Osteoblast (primary cell): ENCODE measurements around the gene ARRDC3. TPM values are rescaled to one million over a fixed set of nuclear protein-coding genes. Genes with fewer than 3 reads are reported as not detected.

ENCODE experiments used
- DNase-seq: peaks from one replicate; pipeline ENCODE4 v3.0.0; 2011; ENCODE audit warnings: low spot score, mixed read lengths; ENCODE audit not compliant: insufficient read length; ENCODE audit errors: missing footprints
- H2AFZ ChIP-seq: 2 replicates; pipeline ENCODE4 v1.6.0; 2011; ENCODE audit warnings: mild to moderate bottlenecking, low read length
- H3K27ac ChIP-seq: 2 replicates; pipeline ENCODE4 v1.5.1; 2011; ENCODE audit warnings: mild to moderate bottlenecking, low read depth, low read length, moderate library complexity
- H3K27me3 ChIP-seq: 2 replicates; pipeline ENCODE4 v1.6.0; 2012; ENCODE audit warnings: mild to moderate bottlenecking, control low read depth, inconsistent platforms, low read length, moderate library complexity; ENCODE audit not compliant: insufficient read depth
- H3K36me3 ChIP-seq: 2 replicates; pipeline ENCODE4 v1.5.1; 2011; ENCODE audit warnings: mild to moderate bottlenecking, low read length, control low read depth, moderate library complexity; ENCODE audit not compliant: insufficient read depth
- H3K4me1 ChIP-seq: 2 replicates; pipeline ENCODE4 v1.5.1; 2011; ENCODE audit warnings: mild to moderate bottlenecking, low read length, control low read depth, moderate library complexity; ENCODE audit not compliant: insufficient read depth
- H3K4me2 ChIP-seq: 2 replicates; pipeline ENCODE4 v1.6.0; 2011; ENCODE audit warnings: mild to moderate bottlenecking, low read length; ENCODE audit not compliant: insufficient read depth
- H3K4me3 ChIP-seq: fragments of 200-600 bp; sonication (generic); 3 replicates; pipeline ENCODE4 v1.5.1; 2012; ENCODE audit warnings: mild to moderate bottlenecking, low read length, inconsistent platforms; ENCODE audit not compliant: insufficient read depth
- H3K79me2 ChIP-seq: 2 replicates; pipeline ENCODE4 v1.6.0; 2012; ENCODE audit warnings: mild to moderate bottlenecking, low read length, control low read depth, inconsistent platforms; ENCODE audit not compliant: insufficient read depth
- H3K9me3 ChIP-seq: 2 replicates; pipeline ENCODE4 v1.5.1; 2011; ENCODE audit warnings: low read depth, low read length, control low read depth
- H4K20me1 ChIP-seq: 2 replicates; pipeline ENCODE4 v1.6.0; 2012; ENCODE audit warnings: mild to moderate bottlenecking, low read length, control low read depth; ENCODE audit not compliant: insufficient read depth
- CTCF ChIP-seq: IDR thresholded peaks from 2 replicates; pipeline ENCODE4 v1.5.1; 2011; ENCODE audit warnings: mild to moderate bottlenecking, low read depth, low read length, moderate library complexity; ENCODE audit errors: extremely low read depth
- total RNA-seq: library from RNA; depleted of rRNA; stranded (reverse); fragments of >200 nt; gene quantifications from 2 replicates; pipeline ENCODE4 v1.2.3, GENCODE V29; 2012

Gene ARRDC3
- total RNA-seq, 1 donor, result 101 TPM

DNA sequence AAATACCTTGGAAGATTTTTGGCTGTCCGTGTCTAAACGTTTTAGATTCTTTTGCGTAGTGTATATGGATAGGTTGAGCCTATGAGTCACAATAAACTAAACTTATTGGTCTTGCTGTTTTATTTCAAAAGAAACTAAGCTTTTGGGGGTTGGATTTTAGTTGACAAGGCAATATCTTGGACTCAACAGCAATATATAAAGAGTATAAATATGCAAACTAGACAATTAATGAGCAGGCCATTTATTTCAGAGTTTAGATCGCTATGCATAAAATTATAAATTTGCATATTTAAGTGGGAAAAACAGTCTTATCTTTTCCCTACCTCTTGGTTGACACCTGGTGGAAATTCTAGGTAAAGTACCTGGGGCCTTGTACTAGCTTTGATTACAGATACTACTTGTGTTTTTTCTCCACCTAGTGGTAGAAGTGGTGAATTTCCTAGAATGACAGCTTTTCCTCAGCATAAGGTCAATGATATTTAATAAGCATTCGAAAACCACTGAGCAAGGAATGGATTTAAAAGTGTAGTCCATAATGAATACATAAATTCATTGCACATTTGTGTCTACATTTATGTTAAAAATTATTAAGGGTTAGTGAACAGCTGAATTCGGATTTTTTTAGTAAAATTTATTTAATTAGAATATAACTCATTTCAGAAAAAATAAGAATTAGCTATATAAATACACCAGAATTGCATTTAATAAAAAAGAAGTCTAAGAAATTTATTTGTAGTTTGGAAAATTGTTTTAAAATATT lies 1.7 kb upstream of the ARRDC3 start:
- H4K20me1 ChIP-seq, result no peaks in the 10 kb centered on the region
- H3K9me3 ChIP-seq, result no peaks in the 10 kb centered on the region
- H3K36me3 ChIP-seq, result no peaks in the 10 kb centered on the region
- H3K79me2 ChIP-seq, result peaks cover 30% of the 10 kb centered on the region
- H3K4me2 ChIP-seq, result peak overlapping the region; percentile 94
- H3K4me1 ChIP-seq, result peaks cover 9% of the 10 kb centered on the region
- no peak overlapping the region for H2AFZ ChIP-seq
- peak overlapping the region; percentile 100 for H3K27ac ChIP-seq
- H3K27me3 ChIP-seq, result no peaks in the 10 kb centered on the region
- peak; percentile 89 for DNase-seq
- peak; percentile 94 for TF ChIP-seq CTCF
- peak overlapping the region; percentile 79 for H3K4me3 ChIP-seq

DNA sequence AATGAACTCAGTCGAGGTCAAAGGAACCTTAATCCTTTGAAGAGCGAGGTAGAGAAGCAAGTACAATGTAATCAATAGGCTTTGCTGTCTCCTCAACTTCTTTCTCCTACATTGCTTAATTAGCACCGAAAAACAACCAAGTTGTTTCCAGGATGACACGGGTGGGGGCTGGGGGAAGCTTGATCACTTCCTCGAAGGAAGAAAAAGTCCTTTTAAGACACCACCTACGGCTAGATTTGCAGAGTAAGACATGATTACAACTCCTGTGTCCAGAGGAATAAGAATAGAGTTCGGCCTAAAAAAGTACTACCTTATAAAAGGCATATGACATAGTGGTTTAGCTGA lies 811 bp upstream of the ARRDC3 start:
- peak overlapping the region; percentile 94 for H3K4me2 ChIP-seq
- peak overlapping the region; percentile 93 for H2AFZ ChIP-seq
- no peak for DNase-seq
- H3K4me3 ChIP-seq, result peak overlapping the region; percentile 79
- H4K20me1 ChIP-seq, result no peaks in the 10 kb centered on the region
- no peaks in the 10 kb centered on the region for H3K36me3 ChIP-seq
- peaks cover 10% of the 10 kb centered on the region for H3K4me1 ChIP-seq
- peaks cover 39% of the 10 kb centered on the region for H3K79me2 ChIP-seq
- no peaks in the 10 kb centered on the region for H3K27me3 ChIP-seq
- H3K27ac ChIP-seq, result peak overlapping the region; percentile 100
- no peaks in the 10 kb centered on the region for H3K9me3 ChIP-seq
- no peak for TF ChIP-seq CTCF

DNA sequence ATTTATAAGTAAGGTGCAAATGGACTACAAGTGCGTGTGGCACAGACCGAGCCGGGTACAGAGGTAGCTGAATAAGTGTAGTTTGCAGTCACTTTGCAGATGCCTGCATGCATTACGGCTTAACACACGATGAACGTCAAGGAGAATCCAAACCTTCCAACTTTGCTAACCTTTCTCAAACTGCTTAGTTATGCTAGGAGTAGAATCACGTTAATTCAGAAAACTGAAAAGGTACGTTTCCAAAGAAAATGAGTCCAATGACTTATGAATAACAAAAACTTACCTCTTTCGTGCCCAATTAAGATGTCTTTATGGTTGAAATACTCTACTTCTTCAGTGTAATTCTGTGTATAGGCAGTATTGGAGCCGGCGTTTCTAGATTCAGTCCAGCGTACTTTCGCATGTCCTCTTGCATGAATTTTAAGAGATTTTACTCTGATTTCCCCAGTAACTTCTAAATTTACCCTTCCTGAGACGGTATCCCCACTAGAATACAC lies 539 bp downstream of the ARRDC3 start:
- peak; percentile 68 for DNase-seq
- Histone ChIP-seq H3K4me3 (peak overlapping the region; percentile 79), H2AFZ (no peak overlapping the region), H4K20me1 (no peaks in the 10 kb centered on the region), H3K36me3 (peaks cover 13% of the 10 kb centered on the region), H3K4me2 (peak overlapping the region; percentile 94), H3K79me2 (peaks cover 52% of the 10 kb centered on the region), H3K27me3 (no peaks in the 10 kb centered on the region), H3K4me1 (peaks cover 24% of the 10 kb centered on the region), H3K9me3 (no peaks in the 10 kb centered on the region), H3K27ac (peak overlapping the region; percentile 100)
- no peak for TF ChIP-seq CTCF

DNA sequence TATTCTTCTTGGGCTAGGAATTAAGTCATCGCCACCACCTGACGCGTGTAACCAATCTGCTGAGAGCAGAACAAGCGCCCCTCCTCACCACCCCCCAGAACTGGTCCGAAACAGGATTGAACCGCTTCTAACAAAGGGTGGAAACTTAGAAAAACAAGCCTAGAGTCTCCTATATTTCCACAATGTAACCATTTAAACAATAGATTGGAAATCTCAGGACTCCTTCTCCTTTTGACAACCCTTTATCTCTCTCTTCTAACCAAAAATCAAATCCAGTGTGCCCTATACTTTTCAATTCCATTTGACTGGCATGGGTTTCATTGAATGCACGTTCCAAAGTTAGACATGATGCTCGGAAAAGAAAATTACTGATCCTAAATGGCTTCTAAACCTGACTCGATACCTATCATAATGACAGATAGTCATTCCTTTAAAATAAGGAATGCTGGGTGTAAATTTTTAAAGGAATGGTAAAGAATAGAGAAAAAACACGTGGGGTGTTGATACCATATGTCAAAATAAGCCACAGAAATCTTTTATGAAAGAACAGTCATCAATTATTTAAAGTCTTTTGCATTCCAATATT lies 1.2 kb downstream of the ARRDC3 start:
- Histone ChIP-seq H3K4me1 (peaks cover 27% of the 10 kb centered on the region), H3K79me2 (peaks cover 59% of the 10 kb centered on the region), H2AFZ (no peak overlapping the region), H3K27ac (peak overlapping the region; percentile 100), H3K4me2 (peak overlapping the region; percentile 94), H3K27me3 (no peaks in the 10 kb centered on the region), H4K20me1 (peaks cover 3% of the 10 kb centered on the region), H3K4me3 (peak overlapping the region; percentile 79), H3K9me3 (no peaks in the 10 kb centered on the region), H3K36me3 (peaks cover 20% of the 10 kb centered on the region)
- peak; percentile 90 for DNase-seq
- TF ChIP-seq CTCF, result no peak
